ENCODE data around the gene TMEM135.

The TMEM135 gene

DNA sequence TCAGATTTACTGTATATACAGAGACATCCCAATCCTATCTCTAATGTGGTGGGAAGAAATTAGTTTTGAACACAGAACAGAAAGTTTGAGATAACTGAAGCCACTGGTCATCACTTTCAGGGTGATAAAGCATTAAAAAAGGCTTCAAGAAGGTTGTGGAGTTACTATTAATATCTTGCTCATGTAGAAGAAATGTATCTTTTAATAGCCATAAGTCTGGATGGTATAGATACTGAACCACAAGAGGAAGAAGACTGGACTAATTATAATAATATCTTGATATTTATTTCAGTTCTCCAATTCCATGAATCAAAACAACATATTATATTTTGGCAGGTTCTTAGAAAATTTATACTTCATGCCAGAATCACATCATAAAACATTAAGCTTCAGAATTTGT is 137.1 kb downstream of the TMEM135 start:
- no peaks in the 10 kb centered on the region for H3K9me2 ChIP-seq (ENCODE audit: low read depth, low read length)

DNA sequence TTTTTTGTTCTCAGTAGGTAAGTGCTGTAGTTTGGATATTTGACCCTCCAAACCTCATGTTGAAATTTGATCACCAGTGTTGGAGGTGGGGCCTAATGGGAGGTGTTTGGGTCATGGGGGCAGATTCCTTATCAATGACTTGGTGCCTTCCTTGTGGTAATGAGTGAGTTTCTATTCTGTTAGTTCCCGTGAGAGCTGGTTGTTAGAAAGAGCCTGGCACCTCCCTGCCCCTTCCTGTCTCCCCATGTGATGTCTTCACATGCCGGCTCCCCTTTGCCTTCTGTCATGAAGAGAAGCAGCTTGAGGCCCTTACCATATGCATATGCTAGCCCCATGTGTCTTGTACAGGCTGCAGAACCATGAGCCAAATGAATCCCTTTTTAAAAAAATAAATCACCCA is 138.3 kb downstream of the TMEM135 start:
- H3K4me2 ChIP-seq (ENCODE audit: low read length) = no peak overlapping the region
- no peak overlapping the region for H2AFZ ChIP-seq (ENCODE audit: low read length)
- H3K4me1 ChIP-seq (ENCODE audit: insufficient read depth, low read length, severe bottlenecking) = no peaks in the 10 kb centered on the region
- H3K36me3 ChIP-seq (ENCODE audit: insufficient read depth, low read length) = peaks cover 7% of the 10 kb centered on the region; the same call in 1 of the 2 replicates
- no peak overlapping the region for H3K27ac ChIP-seq (ENCODE audit: low read depth, low read length, poor library complexity, severe bottlenecking)
- no peak overlapping the region for H3K9ac ChIP-seq (ENCODE audit: low read length)
- H3K27me3 ChIP-seq (ENCODE audit: insufficient read depth, low read length) = no peaks in the 10 kb centered on the region
- TF ChIP-seq, protein P1, sequence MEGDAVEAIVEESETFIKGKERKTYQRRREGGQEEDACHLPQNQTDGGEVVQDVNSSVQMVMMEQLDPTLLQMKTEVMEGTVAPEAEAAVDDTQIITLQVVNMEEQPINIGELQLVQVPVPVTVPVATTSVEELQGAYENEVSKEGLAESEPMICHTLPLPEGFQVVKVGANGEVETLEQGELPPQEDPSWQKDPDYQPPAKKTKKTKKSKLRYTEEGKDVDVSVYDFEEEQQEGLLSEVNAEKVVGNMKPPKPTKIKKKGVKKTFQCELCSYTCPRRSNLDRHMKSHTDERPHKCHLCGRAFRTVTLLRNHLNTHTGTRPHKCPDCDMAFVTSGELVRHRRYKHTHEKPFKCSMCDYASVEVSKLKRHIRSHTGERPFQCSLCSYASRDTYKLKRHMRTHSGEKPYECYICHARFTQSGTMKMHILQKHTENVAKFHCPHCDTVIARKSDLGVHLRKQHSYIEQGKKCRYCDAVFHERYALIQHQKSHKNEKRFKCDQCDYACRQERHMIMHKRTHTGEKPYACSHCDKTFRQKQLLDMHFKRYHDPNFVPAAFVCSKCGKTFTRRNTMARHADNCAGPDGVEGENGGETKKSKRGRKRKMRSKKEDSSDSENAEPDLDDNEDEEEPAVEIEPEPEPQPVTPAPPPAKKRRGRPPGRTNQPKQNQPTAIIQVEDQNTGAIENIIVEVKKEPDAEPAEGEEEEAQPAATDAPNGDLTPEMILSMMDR (IDR thresholded peaks at IDR 0.05; ENCODE audit: low read length) = no peak
- no peak for TF ChIP-seq EZH2 (IDR thresholded peaks at IDR 0.05; ENCODE audit: borderline replicate concordance, low read length)
- H3K79me2 ChIP-seq (ENCODE audit: insufficient read depth, low read length) = no peaks in the 10 kb centered on the region
- no peaks in the 10 kb centered on the region for H3K9me3 ChIP-seq (ENCODE audit: low read length)
- no peaks in the 10 kb centered on the region; the same call in 1 of the 2 replicates for H3F3A ChIP-seq (ENCODE audit: insufficient read depth, low read length)
- H3K9me2 ChIP-seq (ENCODE audit: low read depth, low read length) = no peaks in the 10 kb centered on the region
- H4K20me1 ChIP-seq (ENCODE audit: insufficient read depth, low read length) = no peaks in the 10 kb centered on the region
- H3K4me3 ChIP-seq (ENCODE audit: low read depth, low read length, poor library complexity, severe bottlenecking) = no peak overlapping the region

More for the DNA sequence above, 137.1 kb downstream of the TMEM135 start:
- H3K27me3 ChIP-seq (ENCODE audit: insufficient read depth, low read length) = no peaks in the 10 kb centered on the region
- TF ChIP-seq, protein P1 (IDR thresholded peaks at IDR 0.05; ENCODE audit: low read length) = no peak
- no peak for TF ChIP-seq EZH2 (IDR thresholded peaks at IDR 0.05; ENCODE audit: borderline replicate concordance, low read length)
- H2AFZ ChIP-seq (ENCODE audit: low read length) = no peak overlapping the region
- no peaks in the 10 kb centered on the region for H3K9me3 ChIP-seq (ENCODE audit: low read length)
- H3K27ac ChIP-seq (ENCODE audit: low read depth, low read length, poor library complexity, severe bottlenecking) = no peak overlapping the region
- H3K9ac ChIP-seq (ENCODE audit: low read length) = no peak overlapping the region
- no peak overlapping the region for H3K4me2 ChIP-seq (ENCODE audit: low read length)
- no peak overlapping the region for H3K4me3 ChIP-seq (ENCODE audit: low read depth, low read length, poor library complexity, severe bottlenecking)
- no peaks in the 10 kb centered on the region for H3K79me2 ChIP-seq (ENCODE audit: insufficient read depth, low read length)
- H3K36me3 ChIP-seq (ENCODE audit: insufficient read depth, low read length) = peaks cover 7% of the 10 kb centered on the region; the same call in 1 of the 2 replicates
- no peaks in the 10 kb centered on the region for H3K4me1 ChIP-seq (ENCODE audit: insufficient read depth, low read length, severe bottlenecking)
- H3F3A ChIP-seq (ENCODE audit: insufficient read depth, low read length) = no peaks in the 10 kb centered on the region; the same call in 1 of the 2 replicates
- no peaks in the 10 kb centered on the region for H4K20me1 ChIP-seq (ENCODE audit: insufficient read depth, low read length)

DNA sequence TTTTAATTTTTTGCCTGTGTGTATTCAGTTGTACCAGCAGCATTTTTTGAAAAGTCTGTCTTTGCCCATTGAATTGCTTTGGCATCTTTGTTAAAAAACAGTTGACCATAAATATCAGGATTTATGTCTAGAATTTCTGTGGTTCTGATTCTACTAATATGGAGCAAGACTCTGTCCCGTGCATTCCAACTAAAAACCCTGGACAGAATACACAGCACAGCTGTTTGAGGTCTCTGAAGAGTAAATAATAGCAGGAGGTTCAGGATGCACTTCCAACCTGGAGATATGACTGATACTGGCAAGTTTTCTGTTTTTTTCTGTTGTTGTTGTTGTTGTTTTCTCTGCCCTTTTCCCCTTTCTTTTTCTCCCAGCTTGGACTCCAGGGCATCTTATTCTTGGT is 141.9 kb downstream of the TMEM135 start:
- H3K27ac ChIP-seq (ENCODE audit: low read depth, low read length, poor library complexity, severe bottlenecking) = no peak overlapping the region
- peaks cover 7% of the 10 kb centered on the region; the same call in 1 of the 2 replicates for H3K36me3 ChIP-seq (ENCODE audit: insufficient read depth, low read length)
- no peaks in the 10 kb centered on the region; the same call in 1 of the 2 replicates for H3F3A ChIP-seq (ENCODE audit: insufficient read depth, low read length)
- H3K27me3 ChIP-seq (ENCODE audit: insufficient read depth, low read length) = no peaks in the 10 kb centered on the region
- no peaks in the 10 kb centered on the region for H3K4me1 ChIP-seq (ENCODE audit: insufficient read depth, low read length, severe bottlenecking)
- H3K4me3 ChIP-seq (ENCODE audit: low read depth, low read length, poor library complexity, severe bottlenecking) = no peak overlapping the region
- no peaks in the 10 kb centered on the region for H4K20me1 ChIP-seq (ENCODE audit: insufficient read depth, low read length)
- no peaks in the 10 kb centered on the region for H3K9me3 ChIP-seq (ENCODE audit: low read length)
- no peak overlapping the region for H2AFZ ChIP-seq (ENCODE audit: low read length)
- H3K9ac ChIP-seq (ENCODE audit: low read length) = no peak overlapping the region
- H3K9me2 ChIP-seq (ENCODE audit: low read depth, low read length) = no peaks in the 10 kb centered on the region
- no peaks in the 10 kb centered on the region for H3K79me2 ChIP-seq (ENCODE audit: insufficient read depth, low read length)
- H3K4me2 ChIP-seq (ENCODE audit: low read length) = no peak overlapping the region
- no peak for TF ChIP-seq EZH2 (IDR thresholded peaks at IDR 0.05; ENCODE audit: borderline replicate concordance, low read length)
- TF ChIP-seq, protein P1 (IDR thresholded peaks at IDR 0.05; ENCODE audit: low read length) = no peak
